B cell (primary cell): ENCODE measurements around the gene WEE2. TPM values are rescaled to one million over a fixed set of nuclear protein-coding genes. Genes with fewer than 3 reads are reported as not detected.

Experiments used
- ATAC-seq: fragments of 200-7000 bp; cut with Tn5 transposase; one replicate; pipeline ENCODE4 v1.10.0; 2021; ENCODE audit warnings: low read depth, mild to moderate bottlenecking, moderate number of reproducible peaks, moderate library complexity
- CTCF ChIA-PET: fragments of 350-600 bp; sonication (Branson Sonifier 250); formaldehyde crosslinking; loops from one replicate; lab custom pipeline; 2021; ENCODE audit warnings: antibody characterized with exemption, inconsistent platforms; lab: Charles Lee
- POLR2A ChIA-PET: fragments of 350-600 bp; sonication (Branson Sonifier 250); formaldehyde crosslinking; loops from one replicate; lab custom pipeline; 2021; ENCODE audit warnings: antibody characterized with exemption; lab: Charles Lee
- DNase-seq: peaks from one replicate; pipeline ENCODE4 v3.0.0; 2013
- H2AFZ ChIP-seq: 2 replicates; pipeline ENCODE4 v1.6.1; 2012; ENCODE audit warnings: mild to moderate bottlenecking, low read depth, low read length; ENCODE audit not compliant: insufficient read depth, poor library complexity, severe bottlenecking
- H3K27ac ChIP-seq, 2 donors: 1 replicate in 1 of 2; 2 replicates in 1 of 2; pipeline ENCODE4 v1.5.1; 2012 to 2013; ENCODE audit warnings: low read length in 2 of 2, mild to moderate bottlenecking in 2 of 2, moderate library complexity in 1 of 2
- H3K27me3 ChIP-seq, 4 experiments: fragments of 200-600 bp in 1 of 4; sonication (generic) in 1 of 4; replicated peaks in 1 of 4; 1 replicate in 2 of 4; 2 replicates in 2 of 4; pipeline versions ENCODE4 v1.6.1 to v1.7.0; 2013 to 2016; ENCODE audit warnings: low read length in 3 of 4, mild to moderate bottlenecking in 2 of 4, mixed read lengths in 1 of 4, moderate library complexity in 1 of 4; ENCODE audit not compliant: insufficient read depth in 4 of 4, control insufficient read depth in 3 of 4; ENCODE audit errors: control extremely low read depth in 1 of 4
- H3K36me3 ChIP-seq, 2 experiments: replicated peaks in 1 of 2; 1 replicate in 1 of 2; 2 replicates in 1 of 2; pipeline versions ENCODE4 v1.6.1 to v1.7.1; 2013; ENCODE audit warnings: low read length in 1 of 2; ENCODE audit not compliant: insufficient read depth in 2 of 2, control insufficient read depth in 1 of 2; ENCODE audit errors: control extremely low read depth in 1 of 2, extremely low read depth in 1 of 2
- H3K4me1 ChIP-seq, 2 donors: fragments of 200-600 bp in 1 of 2; sonication (generic) in 1 of 2; 1 replicate in 1 of 2; 2 replicates in 1 of 2; pipeline versions ENCODE4 v1.5.1 to v1.6.1; 2013 to 2017; ENCODE audit warnings: low read length in 2 of 2; ENCODE audit not compliant: control insufficient read depth in 2 of 2, insufficient read depth in 2 of 2
- H3K4me2 ChIP-seq: replicated peaks from 2 replicates; pipeline ENCODE3; 2012; ENCODE audit warnings: mild to moderate bottlenecking, low read depth, low read length; ENCODE audit not compliant: poor library complexity, severe bottlenecking
- H3K4me3 ChIP-seq, 5 experiments: fragments of 200-600 bp in 1 of 5; sonication (generic) in 1 of 5; 1 replicate in 3 of 5; 2 replicates in 2 of 5; pipeline versions ENCODE4 v1.5.1 to v1.7.0; 2011 to 2016; ENCODE audit warnings: low read length in 4 of 5, mild to moderate bottlenecking in 4 of 5, low read depth in 2 of 5, control low read depth in 1 of 5, moderate library complexity in 1 of 5; ENCODE audit not compliant: insufficient read depth in 1 of 5; ENCODE audit errors: control extremely low read depth in 1 of 5, extremely low read depth in 1 of 5
- H3K79me2 ChIP-seq: fragments of 200-600 bp; sonication (generic); one replicate; pipeline ENCODE4 v1.6.0; 2016; ENCODE audit warnings: low read length; ENCODE audit not compliant: control insufficient read depth, insufficient read depth
- H3K9ac ChIP-seq: fragments of 200-600 bp; sonication (generic); 2 replicates; pipeline ENCODE4 v1.6.1; 2017; ENCODE audit warnings: mild to moderate bottlenecking, low read length, moderate library complexity
- H3K9me3 ChIP-seq, 3 donors: one replicate each; pipeline versions ENCODE4 v1.6.1 to v1.7.1; 2013; ENCODE audit warnings: low read length in 2 of 3; ENCODE audit not compliant: control insufficient read depth in 2 of 3, insufficient read depth in 1 of 3; ENCODE audit errors: control extremely low read depth in 1 of 3
- H4K20me1 ChIP-seq: 2 replicates; pipeline ENCODE4 v1.6.0; 2012; ENCODE audit warnings: mild to moderate bottlenecking, low read length; ENCODE audit not compliant: insufficient read depth, control insufficient read depth, poor library complexity, severe bottlenecking
- H3K27ac Mint-ChIP-seq: one replicate; pipeline ENCODE4 v1.8.0; 2021; ENCODE audit warnings: mixed read lengths
- H3K27me3 Mint-ChIP-seq: one replicate; pipeline ENCODE4 v1.8.0; 2021; ENCODE audit warnings: mixed read lengths
- H3K4me1 Mint-ChIP-seq: one replicate; pipeline ENCODE4 v1.8.0; 2021; ENCODE audit warnings: mixed read lengths
- H3K4me3 Mint-ChIP-seq: one replicate; pipeline ENCODE4 v1.8.0; 2021; ENCODE audit warnings: mixed read lengths
- H3K9me3 Mint-ChIP-seq: one replicate; pipeline ENCODE4 v1.8.0; 2022; ENCODE audit warnings: mixed read lengths; ENCODE audit not compliant: insufficient read depth
- CTCF ChIP-seq: fragments of 200-600 bp; IDR thresholded peaks from one replicate; pipeline ENCODE4 v1.8.0; 2022; ENCODE audit warnings: antibody characterized with exemption, mild to moderate bottlenecking
- EZH2 ChIP-seq: IDR thresholded peaks from 2 replicates; pipeline ENCODE4 v1.6.1; 2012; ENCODE audit warnings: borderline replicate concordance, low read depth, mild to moderate bottlenecking, moderate library complexity, low read length; ENCODE audit not compliant: insufficient read depth, poor library complexity, severe bottlenecking
- WGBS: methylation state at CpG from one replicate; pipeline ENCODE4 v1.1.5; 2013; ENCODE audit warnings: missing lambda C conversion rate; ENCODE audit not compliant: insufficient coverage; 5-methylcytosine and 5-hydroxymethylcytosine counted together
- intact Hi-C: fragments of 100-400 bp; cut with micrococcal nuclease; formaldehyde crosslinking; loops from one replicate; pipeline ENCODE4 v1.10.0; 2022
- polyA plus RNA-seq: library from polyadenylated mRNA; depleted of rRNA; stranded (reverse); fragments of >200 nt; gene quantifications from 2 replicates; pipeline ENCODE4 v1.2.3, GENCODE V29; 2012
- total RNA-seq, 2 donors: library from RNA; stranded (reverse); fragments of 120-200 nt in 1 of 2; gene quantifications; 1 replicate in 1 of 2; 2 replicates in 1 of 2; pipeline versions ENCODE4 v1.2.3 to v1.2.4, GENCODE V29; 2013 to 2022

Gene WEE2
- total and polyA plus RNA-seq, 2 donors (not counting 1 experiment from before 2014, with no cell fraction given): not detected

GRCh38 chr7:141752634-141753033 is 44.5 kb downstream of the WEE2 start:
- H3K27ac ChIP-seq: no peak overlapping the region
- 100% methylated on average over 10 of the region's 13 CpGs for whole genome bisulfite sequencing
- H3K4me3 Mint-ChIP-seq: no peak overlapping the region
- CTCF ChIA-PET: no interaction called here
- POLR2A ChIA-PET: no interaction called here
- no peaks in the 10 kb centered on the region for H3K4me1 Mint-ChIP-seq
- intact Hi-C loops: no loop called here
- no peaks in the 10 kb centered on the region for H4K20me1 ChIP-seq
- no peaks in the 10 kb centered on the region for H3K27me3 Mint-ChIP-seq
- no peak for ATAC-seq
- H3K27ac Mint-ChIP-seq: no peak overlapping the region
- no peak overlapping the region for H3K9ac ChIP-seq
- peaks cover 10% of the 10 kb centered on the region for H3K9me3 Mint-ChIP-seq
- H2AFZ ChIP-seq: no peak overlapping the region
- no peak for TF ChIP-seq EZH2
- peak; percentile 63 for TF ChIP-seq CTCF
- no peaks in the 10 kb centered on the region for H3K4me1 ChIP-seq
- no peaks in the 10 kb centered on the region for H3K27me3 ChIP-seq
- H3K36me3 ChIP-seq: peaks cover 31 to 81% of the 10 kb centered on the region in 2 experiments
- DNase-seq: no peak
- no peaks in the 10 kb centered on the region for H3K79me2 ChIP-seq
- peaks cover 8 to 22% (median 14%) of the 10 kb centered on the region in 3 donors for H3K9me3 ChIP-seq
- H3K4me2 ChIP-seq: no peak overlapping the region
- H3K4me3 ChIP-seq: no peak overlapping the region

- Mint-ChIP-seq H3K4me3 (no peak overlapping the region), H3K27ac (no peak overlapping the region), H3K9me3 (peaks cover 10% of the 10 kb centered on the region), H3K27me3 (no peaks in the 10 kb centered on the region), H3K4me1 (no peaks in the 10 kb centered on the region)
- no peak overlapping the region for H3K27ac ChIP-seq
- no peak overlapping the region for H3K9ac ChIP-seq
- H3K9me3 ChIP-seq: peaks cover 6 to 22% (median 14%) of the 10 kb centered on the region in 3 donors
- H3K36me3 ChIP-seq: peaks cover 32 to 73% of the 10 kb centered on the region in 2 experiments
- no peak for ATAC-seq
- H2AFZ ChIP-seq: no peak overlapping the region
- H4K20me1 ChIP-seq: no peaks in the 10 kb centered on the region
- H3K4me1 ChIP-seq: no peaks in the 10 kb centered on the region
- no peaks in the 10 kb centered on the region for H3K79me2 ChIP-seq
- DNase-seq: peak; percentile 22
- no peak overlapping the region for H3K4me3 ChIP-seq
- ChIA-PET POLR2A (no interaction called here), CTCF (no interaction called here)
- intact Hi-C loops: no loop called here
- WGBS: 100% methylated on average over 1 of the region's 6 CpGs
- H3K27me3 ChIP-seq: no peaks in the 10 kb centered on the region
- H3K4me2 ChIP-seq: no peak overlapping the region
- TF ChIP-seq EZH2: no peak
- peak; percentile 50 for TF ChIP-seq CTCF
Observed at GRCh38 chr7:141754939-141755338, 46.8 kb downstream of the WEE2 start.
